GM12872 (cell line): ENCODE results near the gene TRIM29.

ENCODE experiments used
- TF ChIP-seq, protein P1 (sequence below): IDR thresholded peaks from 3 replicates; pipeline ENCODE4 v1.5.1; 2011; ENCODE audit warnings: low read depth, mild to moderate bottlenecking, low read length, moderate library complexity; ENCODE audit not compliant: insufficient read depth

Gene TRIM29

DNA sequence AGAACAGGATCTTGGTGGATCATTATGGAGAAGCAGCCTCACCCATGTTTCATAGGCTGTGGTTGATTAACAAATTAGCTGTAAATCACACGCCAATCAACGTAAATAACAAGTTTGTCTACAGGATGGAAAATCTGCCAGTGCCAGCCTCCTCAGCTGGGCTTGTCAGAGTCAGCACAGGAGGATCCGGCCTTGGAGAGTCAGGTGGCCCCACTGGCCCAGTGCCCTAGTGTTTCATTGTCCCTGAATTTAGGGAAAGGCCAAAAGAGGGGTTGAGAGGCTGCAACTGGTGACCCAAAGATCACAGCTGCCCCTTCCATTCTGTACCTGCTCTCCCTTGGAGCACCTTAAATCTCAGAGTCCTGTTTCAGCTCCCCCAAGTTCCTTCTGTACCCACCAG is 42.4 kb downstream of the TRIM29 start:
- TF ChIP-seq, protein P1, sequence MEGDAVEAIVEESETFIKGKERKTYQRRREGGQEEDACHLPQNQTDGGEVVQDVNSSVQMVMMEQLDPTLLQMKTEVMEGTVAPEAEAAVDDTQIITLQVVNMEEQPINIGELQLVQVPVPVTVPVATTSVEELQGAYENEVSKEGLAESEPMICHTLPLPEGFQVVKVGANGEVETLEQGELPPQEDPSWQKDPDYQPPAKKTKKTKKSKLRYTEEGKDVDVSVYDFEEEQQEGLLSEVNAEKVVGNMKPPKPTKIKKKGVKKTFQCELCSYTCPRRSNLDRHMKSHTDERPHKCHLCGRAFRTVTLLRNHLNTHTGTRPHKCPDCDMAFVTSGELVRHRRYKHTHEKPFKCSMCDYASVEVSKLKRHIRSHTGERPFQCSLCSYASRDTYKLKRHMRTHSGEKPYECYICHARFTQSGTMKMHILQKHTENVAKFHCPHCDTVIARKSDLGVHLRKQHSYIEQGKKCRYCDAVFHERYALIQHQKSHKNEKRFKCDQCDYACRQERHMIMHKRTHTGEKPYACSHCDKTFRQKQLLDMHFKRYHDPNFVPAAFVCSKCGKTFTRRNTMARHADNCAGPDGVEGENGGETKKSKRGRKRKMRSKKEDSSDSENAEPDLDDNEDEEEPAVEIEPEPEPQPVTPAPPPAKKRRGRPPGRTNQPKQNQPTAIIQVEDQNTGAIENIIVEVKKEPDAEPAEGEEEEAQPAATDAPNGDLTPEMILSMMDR = no peak

DNA sequence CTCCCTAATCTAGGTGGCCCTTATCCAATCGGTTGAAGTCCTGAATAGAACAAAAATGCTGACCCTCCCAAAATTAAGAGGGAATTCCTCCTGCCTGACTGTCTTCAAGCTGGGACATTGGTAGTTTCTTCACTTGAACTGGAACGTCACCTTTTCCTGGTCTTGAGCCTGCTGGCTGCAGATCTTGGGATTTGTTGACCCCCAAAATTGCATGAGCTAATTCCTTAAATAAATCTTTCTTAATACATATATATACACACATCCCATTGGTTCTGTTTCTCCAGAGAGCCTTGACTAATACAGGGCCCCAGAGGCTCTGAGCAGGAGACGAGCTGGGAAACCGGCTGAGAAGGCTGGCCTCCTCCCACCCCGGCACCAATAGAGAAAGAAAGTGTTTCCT is 46.2 kb downstream of the TRIM29 start:
- TF ChIP-seq, protein P1 = no peak

DNA sequence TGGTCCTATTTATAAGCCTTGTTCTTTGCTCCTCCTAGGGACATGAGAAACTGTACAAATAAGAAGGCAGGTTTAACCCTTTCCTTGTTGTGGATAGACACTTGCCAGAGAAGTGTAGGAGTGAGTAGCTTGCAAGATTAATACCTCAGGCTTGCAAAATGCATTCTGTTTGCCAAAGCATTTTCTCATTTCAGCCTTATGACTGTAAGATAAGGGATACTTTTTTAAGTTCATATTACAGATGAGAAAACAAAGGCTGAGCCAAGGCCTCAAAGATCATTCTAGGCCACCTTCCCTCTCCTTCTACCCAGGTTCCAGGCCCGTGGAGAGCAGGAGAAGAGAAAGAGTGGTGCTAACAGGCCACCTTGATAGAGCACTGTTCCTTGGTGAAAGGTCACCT is 46.8 kb downstream of the TRIM29 start:
- TF ChIP-seq, protein P1 = no peak

DNA sequence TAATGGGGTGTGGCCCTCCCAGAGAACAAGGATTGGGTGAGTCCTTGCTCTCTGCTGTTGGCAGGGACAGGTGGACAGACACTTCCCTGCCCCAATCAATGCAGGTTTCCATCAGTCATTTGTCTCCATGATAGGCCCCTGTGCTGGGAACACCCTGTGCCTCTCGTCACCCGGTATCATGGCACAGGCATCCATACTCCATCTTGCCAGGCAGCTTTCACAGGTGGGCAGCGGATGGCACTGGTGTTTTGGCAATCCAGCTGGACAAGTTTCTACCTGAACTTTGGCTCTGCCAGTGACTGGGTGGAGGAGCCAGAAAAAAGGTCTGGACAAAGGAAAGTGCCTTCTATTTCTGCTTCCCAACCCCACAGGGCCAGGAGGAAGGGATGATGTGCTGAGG is 47.5 kb downstream of the TRIM29 start:
- TF ChIP-seq, protein P1 = no peak

DNA sequence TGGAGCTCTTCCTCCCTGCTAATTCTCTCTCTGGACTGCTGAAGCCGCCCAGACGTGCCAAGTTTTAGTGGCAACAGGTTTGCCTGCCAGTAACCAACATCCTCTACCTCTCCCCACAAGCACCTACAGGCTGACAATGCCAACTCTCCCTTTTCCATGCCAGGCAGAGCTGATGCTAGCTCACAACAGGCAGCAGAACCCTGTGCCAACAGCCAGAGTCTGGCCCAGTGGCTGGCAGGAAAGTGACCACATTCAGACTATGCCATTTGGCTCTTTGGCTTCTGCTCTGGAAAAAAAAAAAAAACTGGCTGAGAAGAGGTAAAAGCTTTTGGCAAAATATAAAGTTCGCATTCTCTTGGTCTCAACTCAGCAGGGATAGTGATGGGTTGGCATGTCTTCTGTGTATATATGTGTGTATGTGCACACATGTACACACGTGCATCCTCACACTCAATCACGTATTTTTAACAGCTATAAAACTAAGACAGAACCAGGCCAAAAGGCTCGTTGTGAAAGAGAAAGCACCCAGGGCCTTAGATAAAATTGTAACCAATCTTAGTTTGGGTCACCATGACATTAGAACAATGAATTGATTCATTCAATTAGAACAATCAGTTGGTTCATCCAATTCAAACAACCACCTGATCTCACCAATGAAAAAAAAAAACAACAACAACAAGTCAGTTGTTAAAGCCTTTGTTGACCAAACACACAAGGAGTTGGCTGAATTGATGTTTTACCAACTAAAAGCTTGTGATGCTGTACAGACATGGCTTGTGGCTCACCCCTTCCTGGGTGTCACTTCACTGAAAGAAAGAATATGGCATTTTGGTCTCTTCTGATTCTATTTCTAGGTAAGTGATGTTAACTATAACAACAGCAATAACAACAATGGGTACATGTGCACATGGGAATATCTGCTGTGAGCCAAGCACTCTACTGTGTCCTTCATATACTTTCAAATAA is 48.6 kb downstream of the TRIM29 start:
- TF ChIP-seq, protein P1 = no peak

DNA sequence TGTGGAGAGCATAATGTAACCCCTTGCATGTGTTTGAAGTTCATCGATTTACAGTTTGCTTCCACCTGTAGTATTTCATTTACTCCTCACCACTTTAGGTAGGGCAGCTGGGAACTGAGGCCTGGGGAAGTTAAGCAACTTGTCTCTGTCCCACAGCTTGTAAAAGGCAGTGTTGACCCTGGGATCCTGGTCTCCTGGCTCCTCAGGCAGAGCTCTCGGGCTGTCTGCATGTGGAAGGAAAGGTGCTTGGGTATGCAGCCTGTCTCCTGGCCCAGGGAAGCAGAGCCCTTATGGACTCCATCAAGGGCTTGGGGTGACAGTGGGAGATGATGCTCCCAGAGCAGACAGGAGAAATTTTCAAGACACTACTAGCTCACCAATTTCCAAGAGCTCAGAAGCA is 49.9 kb downstream of the TRIM29 start:
- TF ChIP-seq, protein P1 = no peak

DNA sequence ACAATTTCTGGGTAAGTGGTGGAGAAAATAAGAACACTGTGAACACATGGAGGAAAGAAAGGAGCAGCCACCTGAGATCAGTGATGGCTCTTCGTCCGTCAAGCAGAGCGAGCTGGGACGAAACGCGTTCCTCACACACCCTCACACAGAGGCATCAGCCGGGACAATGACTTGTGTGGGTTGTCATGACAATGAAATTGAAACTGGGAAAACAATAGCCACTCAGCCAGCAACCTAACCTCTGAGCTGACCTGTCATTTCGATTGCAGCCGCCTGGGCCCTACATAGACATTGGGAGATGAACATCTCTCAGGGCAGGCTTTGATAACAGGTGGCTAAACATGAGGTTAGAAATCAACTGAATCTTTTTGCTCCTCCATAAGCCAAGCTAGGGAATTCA is 51.3 kb downstream of the TRIM29 start:
- TF ChIP-seq, protein P1 = no peak
